ENCODE data around the gene PSMD6. TPM values are rescaled to one million over a fixed set of nuclear protein-coding genes. Genes with fewer than 3 reads are reported as not detected.

Gene PSMD6
- polyA plus RNA-seq, 3 donors: 54.6 to 135 (median 101) TPM

DNA sequence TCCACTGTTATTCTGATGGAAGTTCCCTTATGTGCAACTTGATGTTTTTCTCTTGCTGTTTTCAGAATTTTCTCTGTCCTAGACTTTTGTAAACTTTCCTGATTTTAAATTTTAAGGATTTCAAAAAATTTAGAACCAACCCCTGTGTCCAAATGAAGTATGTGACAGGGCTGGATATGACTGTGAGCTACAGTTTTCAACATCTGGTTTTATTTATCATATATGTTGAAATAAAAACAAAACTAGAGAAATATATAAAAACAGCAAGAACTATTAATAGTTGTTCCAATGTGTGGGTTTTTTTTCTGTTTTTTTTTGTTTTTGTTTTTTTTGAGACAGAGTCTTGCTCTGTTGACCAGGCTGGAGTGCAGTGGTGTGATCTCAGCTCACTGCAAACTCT, 47.4 kb upstream of the PSMD6 start:
- no peaks in the 10 kb centered on the region for H3K36me3 Mint-ChIP-seq
- H3K4me3 Mint-ChIP-seq: no peak overlapping the region
- DNase-seq: no peak
- H3K4me1 Mint-ChIP-seq: peaks cover 4% of the 10 kb centered on the region
- intact Hi-C loops (cut with micrococcal nuclease): no loop called here
- no peaks in the 10 kb centered on the region for H3K27me3 ChIP-seq (ENCODE audit: control insufficient read depth in 2 of 2, insufficient read depth in 2 of 2, low read length in 2 of 2)
- TF ChIP-seq CTCF (IDR thresholded peaks at IDR 0.05): no peak
- H3K27ac Mint-ChIP-seq: no peak overlapping the region
- no peak overlapping the region for H2AFZ ChIP-seq (ENCODE audit: insufficient read depth, low read depth, low read length, poor library complexity, severe bottlenecking)
- H3K9ac ChIP-seq (ENCODE audit: insufficient read depth, low read length, poor library complexity, severe bottlenecking): no peak overlapping the region
- peaks cover 2 to 16% (median 15%) of the 10 kb centered on the region in 3 donors for H3K27me3 Mint-ChIP-seq (ENCODE audit: low read depth in 3 of 3)
- H3K4me1 ChIP-seq (ENCODE audit: control insufficient read depth in 1 of 2, insufficient read depth in 2 of 2, low read length in 2 of 2): no peaks in the 10 kb centered on the region
- H3K4me3 ChIP-seq (replicated peaks in 1 of 3; ENCODE audit: low read depth in 2 of 3, low read length in 3 of 3): no peak overlapping the region
- H3K4me2 ChIP-seq (replicated peaks; ENCODE audit: extremely low read depth, low read length, poor library complexity, severe bottlenecking): no peak overlapping the region
- H3K9me3 Mint-ChIP-seq: peaks cover 0 to 6% (median 3%) of the 10 kb centered on the region in 7 donors
- H3K36me3 ChIP-seq (replicated peaks in 1 of 2; ENCODE audit: control insufficient read depth in 1 of 2, insufficient read depth in 2 of 2, low read length in 2 of 2): no peaks in the 10 kb centered on the region
- no peaks in the 10 kb centered on the region for H3K79me2 ChIP-seq (ENCODE audit: insufficient read depth, low read length)
- no peaks in the 10 kb centered on the region for H3K9me3 ChIP-seq (replicated peaks in 1 of 2; ENCODE audit: control insufficient read depth in 1 of 2, insufficient read depth in 1 of 2, low read length in 2 of 2)
- H3K27ac ChIP-seq (ENCODE audit: low read depth in 1 of 2, low read length in 2 of 2): no peak overlapping the region
- no peaks in the 10 kb centered on the region for H4K20me1 ChIP-seq (ENCODE audit: insufficient read depth, low read length)

GRCh38 chr3:64067506-64068346, 44.4 kb upstream of the PSMD6 start:
- H3K27me3 Mint-ChIP-seq (ENCODE audit: low read depth in 3 of 3): peaks cover 0 to 16% (median 15%) of the 10 kb centered on the region in 3 donors
- DNase-seq: no peak
- Histone ChIP-seq H3K9me3 (replicated peaks in 1 of 2; ENCODE audit: control insufficient read depth in 1 of 2, insufficient read depth in 1 of 2, low read length in 2 of 2) (no peaks in the 10 kb centered on the region), H2AFZ (ENCODE audit: insufficient read depth, low read depth, low read length, poor library complexity, severe bottlenecking) (no peak overlapping the region), H3K4me2 (replicated peaks; ENCODE audit: extremely low read depth, low read length, poor library complexity, severe bottlenecking) (no peak overlapping the region), H3K4me3 (replicated peaks in 1 of 3; ENCODE audit: low read depth in 2 of 3, low read length in 3 of 3) (no peak overlapping the region), H3K4me1 (ENCODE audit: control insufficient read depth in 1 of 2, insufficient read depth in 2 of 2, low read length in 2 of 2) (no peaks in the 10 kb centered on the region), H3K27ac (ENCODE audit: low read depth in 1 of 2, low read length in 2 of 2) (no peak overlapping the region), H3K36me3 (replicated peaks in 1 of 2; ENCODE audit: control insufficient read depth in 1 of 2, insufficient read depth in 2 of 2, low read length in 2 of 2) (no peaks in the 10 kb centered on the region), H3K27me3 (ENCODE audit: control insufficient read depth in 2 of 2, insufficient read depth in 2 of 2, low read length in 2 of 2) (no peaks in the 10 kb centered on the region), H3K79me2 (ENCODE audit: insufficient read depth, low read length) (no peaks in the 10 kb centered on the region), H3K9ac (ENCODE audit: insufficient read depth, low read length, poor library complexity, severe bottlenecking) (no peak overlapping the region), H4K20me1 (ENCODE audit: insufficient read depth, low read length) (no peaks in the 10 kb centered on the region)
- intact Hi-C loops (cut with micrococcal nuclease): no loop called here
- WGBS (ENCODE audit: insufficient coverage): 93% methylated on average over 10 of the region's 10 CpGs
- no peaks in the 10 kb centered on the region for H3K4me1 Mint-ChIP-seq
- no peak for TF ChIP-seq CTCF (IDR thresholded peaks at IDR 0.05)
- H3K36me3 Mint-ChIP-seq: no peaks in the 10 kb centered on the region
- H3K4me3 Mint-ChIP-seq: no peak overlapping the region
- H3K27ac Mint-ChIP-seq: no peak overlapping the region
- H3K9me3 Mint-ChIP-seq: peaks cover 0 to 5% (median 0%) of the 10 kb centered on the region in 7 donors

Data from CD14-positive monocyte (primary cell).